COLO668 (cell line): ENCODE measurements around the gene TRMT2A.

Experiments used
- DNase-seq: peaks from one replicate; lab custom pipeline; 2025; ENCODE audit not compliant: unreplicated experiment; lab: John Stamatoyannopoulos, UW

TRMT2A gene

GRCh38 chr22:20135806-20136602 lies 19.0 kb upstream of the TRMT2A start:
- no peak for DNase-seq

- no peak for DNase-seq
Measured at GRCh38 chr22:20135265-20135664, 18.2 kb upstream of the TRMT2A start.

GRCh38 chr22:20133930-20134549 lies 17.0 kb upstream of the TRMT2A start:
- DNase-seq: no peak

DNA sequence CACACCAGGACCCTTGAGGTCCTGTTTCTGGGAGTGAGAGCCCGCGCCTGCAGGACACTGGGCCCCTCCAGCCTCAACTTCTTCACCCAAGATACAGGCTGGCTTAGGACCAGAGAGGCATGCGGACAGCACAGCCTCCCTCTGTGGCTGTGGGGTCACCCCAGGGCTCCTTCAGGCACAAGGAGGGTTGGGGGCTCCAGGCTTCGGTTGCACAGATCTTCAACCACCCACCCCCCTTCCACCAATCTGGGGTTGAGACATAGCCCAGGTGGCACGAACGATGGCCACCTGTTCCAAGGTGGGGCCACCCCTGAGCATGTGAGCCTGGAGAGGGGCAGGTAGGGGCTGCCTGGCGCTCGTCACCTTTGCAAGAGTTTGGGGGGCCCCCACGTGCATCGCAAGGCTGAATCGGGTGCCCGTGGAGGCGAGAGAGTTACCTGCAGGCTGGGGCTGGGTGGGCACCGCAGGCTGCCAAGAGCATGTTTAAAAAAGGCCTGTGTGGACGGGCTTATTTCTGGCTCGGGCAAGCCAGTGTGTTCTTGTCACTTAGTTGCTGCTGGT lies 15.7 kb upstream of the TRMT2A start:
- DNase-seq: no peak

DNA sequence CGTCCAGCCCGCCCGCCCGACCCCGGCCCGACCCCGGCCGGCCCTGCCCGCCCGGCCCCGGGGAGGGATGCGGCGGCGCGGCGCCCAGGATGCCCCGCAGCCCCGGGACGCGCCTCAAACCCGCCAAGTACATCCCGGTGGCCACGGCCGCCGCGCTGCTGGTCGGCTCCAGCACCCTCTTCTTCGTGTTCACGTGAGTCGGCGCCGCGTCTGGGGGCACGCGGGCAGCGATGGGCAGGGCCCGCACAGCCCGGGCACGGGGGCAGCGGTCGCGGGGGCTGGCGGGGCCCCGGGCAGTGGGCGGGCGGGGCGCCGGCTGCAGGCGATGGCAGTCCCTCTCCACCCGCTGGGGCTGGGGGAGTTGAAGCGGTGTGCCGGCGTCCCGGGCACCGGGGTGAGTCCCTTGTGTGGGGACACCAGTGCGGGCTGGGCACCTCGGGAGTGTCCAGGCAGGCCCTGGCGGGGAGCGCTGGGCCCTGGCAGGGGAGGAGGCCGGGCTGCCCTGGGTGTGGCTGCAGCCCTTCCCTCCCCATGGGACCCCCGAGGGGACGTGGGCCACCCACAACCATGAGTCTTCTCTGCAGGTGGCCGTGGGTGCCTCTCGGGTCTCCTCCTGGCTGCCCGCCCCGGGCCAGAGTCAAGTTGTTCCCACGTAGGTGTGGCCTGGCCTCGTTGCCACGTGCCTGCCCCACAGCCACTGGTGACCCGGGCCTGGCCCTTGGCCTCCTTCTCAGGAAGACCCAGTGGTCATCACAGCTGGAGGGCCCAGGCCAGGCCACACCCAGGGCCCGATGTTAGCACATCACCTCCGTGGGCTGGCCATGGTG lies 15.0 kb upstream of the TRMT2A start:
- peak; percentile 22 for DNase-seq

DNA sequence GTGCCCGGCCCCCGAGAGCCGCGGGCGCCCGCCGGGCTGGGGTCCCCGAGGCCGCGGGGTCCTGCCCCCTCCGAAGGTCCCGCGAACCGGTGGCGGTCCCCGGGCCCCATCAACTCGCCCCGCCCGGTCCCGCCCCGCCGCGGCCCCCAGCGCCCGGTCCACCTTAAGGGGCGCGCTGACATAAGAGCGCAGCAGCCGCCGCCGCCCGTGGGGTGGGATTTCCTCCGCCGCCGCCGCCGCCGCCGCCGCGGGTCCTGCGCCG lies 14.5 kb upstream of the TRMT2A start, which contains the start of gene ZDHHC8:
Gene ZDHHC8 (plus strand): TSS at position 208 of the 262 bp plus-strand sequence. CDS start 144 bp downstream, outside the sequence.
- no peak for DNase-seq

GRCh38 chr22:20130731-20131596 lies 13.9 kb upstream of the TRMT2A start:
- peak; percentile 50 for DNase-seq

GRCh38 chr22:20130319-20130718 lies 13.3 kb upstream of the TRMT2A start:
- DNase-seq: peak; percentile 55

GRCh38 chr22:20129747-20130014 lies 12.7 kb upstream of the TRMT2A start:
- DNase-seq: no peak

GRCh38 chr22:20128902-20129746 lies 12.1 kb upstream of the TRMT2A start:
- peak; percentile 52 for DNase-seq

DNA sequence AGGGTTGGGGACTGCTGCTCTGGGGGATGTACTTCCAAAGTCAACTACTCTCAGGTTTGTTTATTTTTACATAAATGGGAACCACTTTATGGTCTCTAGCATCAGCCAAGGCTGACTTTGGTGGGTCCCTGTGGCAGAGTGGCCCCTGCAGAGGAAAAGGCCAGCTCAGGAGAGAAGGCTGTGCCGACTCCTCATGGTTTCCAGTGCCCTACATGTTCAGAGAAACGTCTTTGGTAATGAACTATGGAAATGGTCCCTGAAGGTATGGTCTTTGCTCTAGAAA lies 11.5 kb upstream of the TRMT2A start:
- no peak for DNase-seq

GRCh38 chr22:20127869-20128618 lies 11.0 kb upstream of the TRMT2A start:
- DNase-seq: no peak

- DNase-seq: no peak
Measured at GRCh38 chr22:20127318-20127868, 10.4 kb upstream of the TRMT2A start.

DNA sequence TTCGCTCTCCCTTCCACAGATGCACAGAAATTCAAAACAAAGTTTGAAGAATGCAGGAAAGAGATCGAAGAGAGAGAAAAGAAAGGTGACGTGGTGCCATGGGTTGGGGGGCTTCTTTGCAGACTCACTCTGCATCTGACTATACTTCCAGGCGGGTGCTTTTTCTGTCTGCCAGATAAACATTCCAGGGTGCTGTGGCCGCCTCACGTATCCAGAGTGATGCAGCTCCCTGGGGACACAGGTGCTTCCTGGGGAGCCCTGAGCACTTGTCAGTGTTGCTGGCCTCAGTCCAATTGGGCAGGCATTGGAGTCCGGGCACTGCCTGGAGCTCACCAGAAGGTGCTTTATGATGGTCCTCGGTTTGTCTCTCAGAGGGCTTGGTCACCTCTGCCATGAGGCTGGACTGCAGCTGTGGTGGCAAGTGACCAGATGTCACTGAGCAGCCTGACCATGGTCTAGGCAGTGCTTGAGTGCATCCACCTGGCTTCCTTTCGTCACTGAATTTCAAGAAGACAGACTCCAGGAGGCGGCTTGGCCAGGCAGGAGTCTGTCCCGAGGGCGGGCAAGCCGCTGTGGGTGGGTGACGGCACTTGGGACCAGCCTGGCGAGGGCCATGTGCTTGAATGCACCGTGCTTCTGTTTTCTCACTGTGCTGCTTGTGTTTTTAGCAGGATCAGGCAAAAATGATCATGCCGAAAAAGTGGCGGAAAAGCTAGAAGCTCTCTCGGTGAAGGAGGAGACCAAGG lies 9.4 kb upstream of the TRMT2A start:
- DNase-seq: no peak

- no peak for DNase-seq
Measured at GRCh38 chr22:20125201-20126174, 8.5 kb upstream of the TRMT2A start.

- no peak for DNase-seq
Measured at GRCh38 chr22:20124083-20124787, 7.2 kb upstream of the TRMT2A start.
